ENCODE results near the gene PSMB9.

The PSMB9 gene

DNA sequence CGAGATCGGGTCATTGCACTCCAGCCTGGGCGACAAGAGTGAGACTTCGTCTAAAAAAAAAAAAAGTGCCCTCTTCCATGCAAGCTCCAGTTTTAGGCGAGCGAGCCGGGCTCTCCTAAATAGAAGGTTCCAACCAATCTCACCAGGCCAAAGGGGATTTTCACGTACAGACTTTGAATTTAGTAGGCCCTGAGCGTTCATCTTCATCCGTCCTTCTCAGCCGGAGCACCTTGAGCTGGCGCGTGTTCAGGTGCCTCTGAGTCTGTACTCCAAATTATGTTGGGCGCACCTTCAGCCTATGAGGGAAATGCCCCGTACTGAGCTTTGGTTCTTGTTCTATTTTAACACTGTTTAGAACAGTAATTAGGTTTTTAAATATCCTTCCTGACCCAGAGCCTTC is 14.6 kb upstream of the PSMB9 start:
- no peak for DNase-seq (ENCODE audit: low spot score)
- TF ChIP-seq, protein P1, sequence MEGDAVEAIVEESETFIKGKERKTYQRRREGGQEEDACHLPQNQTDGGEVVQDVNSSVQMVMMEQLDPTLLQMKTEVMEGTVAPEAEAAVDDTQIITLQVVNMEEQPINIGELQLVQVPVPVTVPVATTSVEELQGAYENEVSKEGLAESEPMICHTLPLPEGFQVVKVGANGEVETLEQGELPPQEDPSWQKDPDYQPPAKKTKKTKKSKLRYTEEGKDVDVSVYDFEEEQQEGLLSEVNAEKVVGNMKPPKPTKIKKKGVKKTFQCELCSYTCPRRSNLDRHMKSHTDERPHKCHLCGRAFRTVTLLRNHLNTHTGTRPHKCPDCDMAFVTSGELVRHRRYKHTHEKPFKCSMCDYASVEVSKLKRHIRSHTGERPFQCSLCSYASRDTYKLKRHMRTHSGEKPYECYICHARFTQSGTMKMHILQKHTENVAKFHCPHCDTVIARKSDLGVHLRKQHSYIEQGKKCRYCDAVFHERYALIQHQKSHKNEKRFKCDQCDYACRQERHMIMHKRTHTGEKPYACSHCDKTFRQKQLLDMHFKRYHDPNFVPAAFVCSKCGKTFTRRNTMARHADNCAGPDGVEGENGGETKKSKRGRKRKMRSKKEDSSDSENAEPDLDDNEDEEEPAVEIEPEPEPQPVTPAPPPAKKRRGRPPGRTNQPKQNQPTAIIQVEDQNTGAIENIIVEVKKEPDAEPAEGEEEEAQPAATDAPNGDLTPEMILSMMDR (IDR thresholded peaks at IDR 0.05; ENCODE audit: extremely low read depth, missing control alignments) = no peak

DNA sequence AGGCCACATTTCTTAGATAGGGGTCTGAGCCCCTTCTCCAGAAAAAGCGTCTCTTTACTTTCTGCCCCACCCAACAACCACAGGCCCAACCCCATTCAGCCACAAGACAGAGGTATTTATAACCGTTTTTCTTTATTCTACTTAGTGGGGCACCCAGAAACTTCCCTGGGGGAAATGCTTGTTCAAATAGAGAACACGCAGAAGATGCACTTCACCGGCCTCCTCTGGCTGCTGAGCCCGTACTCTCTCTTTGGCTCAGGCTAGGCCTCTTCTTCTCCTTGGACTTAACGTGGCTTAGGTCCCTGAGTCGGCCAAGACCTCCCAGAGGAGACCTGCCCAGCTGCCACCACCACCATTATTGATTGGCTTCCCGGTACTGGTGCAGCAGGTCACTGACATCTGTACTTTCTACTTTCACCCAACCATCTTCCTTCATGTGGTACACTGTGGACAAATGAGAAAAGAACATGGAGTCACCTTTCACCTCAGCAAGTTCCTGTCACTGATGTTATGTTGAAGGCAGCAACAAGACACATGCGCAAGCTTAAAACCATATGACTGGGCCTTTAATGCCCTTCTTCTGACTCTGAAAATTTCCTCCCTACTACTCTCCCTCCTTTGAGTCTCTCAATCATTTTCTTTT is 13.3 kb upstream of the PSMB9 start:
- TF ChIP-seq, protein P1 (IDR thresholded peaks at IDR 0.05; ENCODE audit: extremely low read depth, missing control alignments) = no peak
- peak; percentile 46 for DNase-seq (ENCODE audit: low spot score)

DNA sequence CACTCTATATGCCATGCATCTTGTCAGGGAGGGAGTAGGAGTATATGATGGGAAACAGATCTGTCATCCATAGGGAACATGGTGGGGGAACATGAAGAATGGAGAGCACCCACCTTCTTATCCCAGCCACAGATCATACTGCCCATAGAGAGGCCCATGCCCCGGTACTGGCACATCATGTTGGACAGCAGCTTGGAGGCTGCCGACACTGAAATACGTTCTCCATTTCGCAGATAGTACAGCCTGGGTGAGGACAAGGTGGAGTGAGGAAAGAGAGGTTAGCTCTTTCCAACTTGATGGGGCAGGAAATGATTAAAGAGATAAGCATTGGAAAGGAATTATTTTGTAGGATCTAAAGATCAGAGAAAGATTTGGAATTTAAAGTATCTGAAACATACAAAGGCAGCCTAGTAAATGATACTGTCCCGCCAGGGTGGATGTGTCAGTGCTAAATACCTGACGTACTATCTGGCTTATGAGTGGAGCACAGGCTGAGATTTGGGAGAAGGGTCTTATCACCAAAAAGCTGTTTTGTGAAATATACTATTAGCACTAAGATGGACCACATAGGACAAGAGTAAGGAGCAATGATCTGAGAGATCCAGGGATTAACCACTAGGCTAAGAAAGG is 11.9 kb upstream of the PSMB9 start:
- TF ChIP-seq, protein P1 (IDR thresholded peaks at IDR 0.05; ENCODE audit: extremely low read depth, missing control alignments) = no peak
- no peak for DNase-seq (ENCODE audit: low spot score)

DNA sequence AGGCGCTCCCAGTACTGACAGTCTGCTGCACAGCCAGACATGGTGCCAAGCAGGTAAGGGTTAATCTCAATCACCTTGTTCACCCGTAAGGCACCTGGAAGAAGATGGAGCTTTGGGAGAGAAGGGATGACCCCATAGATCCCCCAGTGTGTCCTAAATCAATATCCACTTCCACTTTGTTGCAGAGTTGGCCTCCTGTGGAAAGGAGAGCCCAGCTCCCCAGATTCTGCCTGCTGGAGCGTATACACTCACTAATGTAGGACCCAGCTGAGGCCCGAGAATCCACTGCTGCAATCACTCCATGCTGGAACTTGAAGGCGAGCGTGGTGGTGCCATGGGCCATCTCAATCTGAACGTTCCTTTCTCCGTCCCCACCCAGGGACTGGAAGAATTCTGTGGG is 11.3 kb upstream of the PSMB9 start:
- TF ChIP-seq, protein P1 (IDR thresholded peaks at IDR 0.05; ENCODE audit: extremely low read depth, missing control alignments) = no peak
- no peak for DNase-seq (ENCODE audit: low spot score)

DNA sequence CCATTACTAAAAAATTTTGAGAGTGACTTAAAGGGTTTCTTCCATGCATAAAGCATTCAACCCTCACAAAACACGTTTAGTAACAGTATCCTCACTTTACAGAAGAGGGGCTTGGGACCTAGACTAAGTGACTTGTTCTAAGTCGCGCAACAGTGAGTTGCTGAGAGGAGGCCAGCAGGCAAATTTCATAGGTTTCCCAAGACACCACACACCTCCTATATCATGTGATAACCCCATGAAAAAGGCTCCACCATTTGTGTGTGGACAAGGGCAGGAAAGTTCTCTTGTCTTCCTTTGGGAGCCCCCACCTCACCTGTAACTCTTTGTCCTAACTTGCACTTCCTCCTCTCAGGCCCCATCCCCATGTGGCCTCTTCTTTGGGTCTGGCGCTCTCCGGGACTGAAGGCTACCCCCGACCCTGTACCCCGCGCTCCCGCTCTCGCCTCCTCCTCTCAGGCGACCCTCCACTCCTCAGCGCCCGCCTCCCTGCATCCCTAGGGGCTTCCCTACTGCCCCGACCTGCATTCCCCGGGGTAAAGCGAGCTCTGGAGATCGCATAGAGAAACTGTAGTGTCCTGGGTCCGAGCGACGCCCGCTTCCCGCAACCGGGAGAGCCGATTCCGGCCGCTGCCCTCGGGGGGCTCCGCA is 10.5 kb upstream of the PSMB9 start:
- no peak for DNase-seq (ENCODE audit: low spot score)
- TF ChIP-seq, protein P1 (IDR thresholded peaks at IDR 0.05; ENCODE audit: extremely low read depth, missing control alignments) = no peak

DNA sequence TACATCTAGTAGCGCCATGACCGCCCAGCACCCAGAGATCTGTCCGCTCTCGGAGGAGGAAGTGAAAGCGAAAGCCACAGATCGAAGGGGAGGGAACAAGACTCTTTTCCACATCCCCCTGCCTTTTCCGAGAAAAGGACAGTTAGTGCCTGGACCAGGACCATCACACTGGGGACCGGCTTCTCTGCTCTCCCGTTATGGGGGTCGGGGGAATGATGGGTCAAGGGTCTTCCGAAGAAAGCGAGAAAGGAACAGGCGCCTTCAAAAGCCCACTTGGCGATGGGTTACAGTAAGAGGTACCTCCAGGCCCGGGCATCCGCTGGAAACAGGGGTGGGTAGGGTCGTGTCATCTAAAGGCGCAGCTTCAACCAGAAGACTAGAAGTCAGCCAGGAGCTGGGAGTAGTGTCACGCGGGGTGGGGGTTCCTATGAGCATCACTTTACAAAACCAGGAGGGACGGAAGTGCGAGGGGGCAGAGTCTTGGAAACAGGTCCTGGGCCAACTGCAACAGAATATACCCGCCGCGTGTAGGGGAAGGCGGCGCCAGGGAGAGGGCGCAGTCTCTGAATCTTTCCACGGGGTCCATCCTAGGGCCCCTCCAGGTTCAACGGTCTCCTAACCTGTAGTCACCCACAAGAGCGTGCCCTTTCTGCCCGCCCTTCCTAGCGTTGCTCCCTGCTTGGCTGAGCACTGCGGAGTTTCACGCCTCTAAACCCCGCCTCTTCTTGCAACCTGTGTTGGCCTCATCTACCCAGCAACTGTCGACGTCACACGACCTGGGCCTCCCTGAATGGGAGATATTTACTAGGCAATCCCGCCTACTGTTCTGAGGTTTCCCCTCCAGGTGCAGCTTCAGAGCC is 9.8 kb upstream of the PSMB9 start, which contains the start of gene PSMB8:
TSS of gene PSMB8 (minus strand) at position 69 of the 860 bp plus-strand sequence. CDS start at position 18, 51 bp downstream.
- peak; percentile 89 for DNase-seq (ENCODE audit: low spot score)
- TF ChIP-seq, protein P1 (IDR thresholded peaks at IDR 0.05; ENCODE audit: extremely low read depth, missing control alignments) = no peak

All from GM20000 (cell line).